Endothelial cell (in vitro differentiated cells): ENCODE data around the gene PRKAG2. TPM values are rescaled to one million over a fixed set of nuclear protein-coding genes. Genes with fewer than 3 reads are reported as not detected.

ENCODE experiments used
- DNase-seq: peaks from one replicate; pipeline ENCODE4 v3.0.0; 2021; ENCODE audit warnings: low spot score
- H3K27ac Mint-ChIP-seq: one replicate; pipeline ENCODE4 v1.8.0; 2021; ENCODE audit warnings: mixed read lengths, inconsistent platforms; ENCODE audit not compliant: unreplicated experiment
- H3K27me3 Mint-ChIP-seq: one replicate; pipeline ENCODE4 v1.8.0; 2021; ENCODE audit warnings: mild to moderate bottlenecking, moderate library complexity, mixed read lengths, inconsistent platforms; ENCODE audit not compliant: unreplicated experiment
- H3K36me3 Mint-ChIP-seq: one replicate; pipeline ENCODE4 v1.8.0; 2021; ENCODE audit warnings: mild to moderate bottlenecking, low read depth, mixed read lengths, inconsistent platforms; ENCODE audit not compliant: unreplicated experiment
- H3K4me1 Mint-ChIP-seq: one replicate; pipeline ENCODE4 v1.8.0; 2021; ENCODE audit warnings: mild to moderate bottlenecking, mixed read lengths, inconsistent platforms; ENCODE audit not compliant: unreplicated experiment
- H3K4me3 Mint-ChIP-seq: one replicate; pipeline ENCODE4 v1.8.0; 2021; ENCODE audit warnings: mild to moderate bottlenecking, mixed read lengths, inconsistent platforms; ENCODE audit not compliant: unreplicated experiment
- H3K9me3 Mint-ChIP-seq: one replicate; pipeline ENCODE4 v1.8.0; 2021; ENCODE audit warnings: mixed read lengths, inconsistent platforms; ENCODE audit not compliant: unreplicated experiment
- CTCF ChIP-seq: fragments of 200-600 bp; sonication (generic); IDR thresholded peaks from one replicate; pipeline ENCODE4 v1.5.0; 2021; ENCODE audit warnings: antibody characterized with exemption; ENCODE audit not compliant: unreplicated experiment
- total RNA-seq: library from RNA; stranded (reverse); fragmentation: NEBNext Ultra II Directional; extraction: Animal tissue kit (Norgen Biotek cat#: 25700); gene quantifications from one replicate; pipeline ENCODE4 v1.2.1, GENCODE V29; 2021; ENCODE audit not compliant: unreplicated experiment

The PRKAG2 gene
- total RNA-seq, 1 donor from 2014 or later = 16.0 TPM

GRCh38 chr7:151736403-151736909 is 140.5 kb downstream of the PRKAG2 start:
- TF ChIP-seq CTCF = no peak
- H3K27ac Mint-ChIP-seq = no peak overlapping the region
- no peaks in the 10 kb centered on the region for H3K36me3 Mint-ChIP-seq
- DNase-seq = peak; percentile 28
- no peaks in the 10 kb centered on the region for H3K4me1 Mint-ChIP-seq
- no peaks in the 10 kb centered on the region for H3K9me3 Mint-ChIP-seq
- no peak overlapping the region for H3K4me3 Mint-ChIP-seq
- no peaks in the 10 kb centered on the region for H3K27me3 Mint-ChIP-seq

GRCh38 chr7:151735851-151736402 is 141.0 kb downstream of the PRKAG2 start:
- Mint-ChIP-seq H3K9me3 (no peaks in the 10 kb centered on the region), H3K4me1 (no peaks in the 10 kb centered on the region), H3K27ac (no peak overlapping the region), H3K27me3 (no peaks in the 10 kb centered on the region), H3K36me3 (no peaks in the 10 kb centered on the region), H3K4me3 (no peak overlapping the region)
- no peak for DNase-seq
- no peak for TF ChIP-seq CTCF

- no peaks in the 10 kb centered on the region for H3K9me3 Mint-ChIP-seq
- H3K4me1 Mint-ChIP-seq = no peaks in the 10 kb centered on the region
- no peak overlapping the region for H3K27ac Mint-ChIP-seq
- no peaks in the 10 kb centered on the region for H3K27me3 Mint-ChIP-seq
- DNase-seq = no peak
- H3K4me3 Mint-ChIP-seq = no peak overlapping the region
- no peaks in the 10 kb centered on the region for H3K36me3 Mint-ChIP-seq
- no peak for TF ChIP-seq CTCF
Measured at GRCh38 chr7:151735186-151735850, 141.6 kb downstream of the PRKAG2 start.

GRCh38 chr7:151732834-151733592 is 143.9 kb downstream of the PRKAG2 start:
- no peaks in the 10 kb centered on the region for H3K36me3 Mint-ChIP-seq
- no peaks in the 10 kb centered on the region for H3K9me3 Mint-ChIP-seq
- no peaks in the 10 kb centered on the region for H3K4me1 Mint-ChIP-seq

More at GRCh38 chr7:151732834-151733592, 143.9 kb downstream of the PRKAG2 start:
- no peak for TF ChIP-seq CTCF
- no peak for DNase-seq
- H3K27ac Mint-ChIP-seq = no peak overlapping the region
- H3K4me3 Mint-ChIP-seq = no peak overlapping the region
- H3K27me3 Mint-ChIP-seq = peaks cover 2% of the 10 kb centered on the region
